GM18508 (cell line): ENCODE data around the gene FKBP1C.
"Not testable (repeated sequence)": the region's sequence is repeated elsewhere in the genome, so short reads cannot be mapped to it uniquely, and the experiment has no call there.

Experiments
- ATAC-seq: cut with Tn5 transposase; IDR thresholded peaks from one replicate; pipeline ENCODE4 v1.9.1; 2021; ENCODE audit warnings: moderate number of reproducible peaks; ENCODE audit not compliant: insufficient read depth, unreplicated experiment

The FKBP1C gene

DNA sequence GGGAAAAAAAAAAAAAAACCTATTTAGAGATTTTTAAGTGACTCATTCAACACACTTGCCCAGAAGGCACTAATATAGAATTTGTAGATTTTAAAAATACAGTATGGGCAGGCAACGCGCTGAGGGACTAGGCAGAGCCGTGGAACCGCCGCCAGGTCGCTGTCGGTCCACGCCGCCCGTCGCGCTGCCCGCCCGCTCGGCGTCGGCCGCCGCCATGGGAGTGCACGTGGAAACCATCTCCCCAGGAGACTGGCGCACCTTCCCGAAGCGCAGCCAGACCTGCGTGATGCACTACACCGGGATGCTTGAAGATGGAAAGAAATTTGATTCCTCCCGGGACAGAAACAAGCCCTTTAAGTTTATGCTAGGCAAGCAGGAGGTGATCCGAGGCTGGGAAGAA is at the start of gene FKBP1C:
FKBP1C (plus strand) TSS at position 127 of the 400 bp plus-strand sequence.
- not testable (repeated sequence) for ATAC-seq

GRCh38 chr6:63164047-63164803 is 47.0 kb upstream of the FKBP1C start:
- not testable (repeated sequence) for ATAC-seq

DNA sequence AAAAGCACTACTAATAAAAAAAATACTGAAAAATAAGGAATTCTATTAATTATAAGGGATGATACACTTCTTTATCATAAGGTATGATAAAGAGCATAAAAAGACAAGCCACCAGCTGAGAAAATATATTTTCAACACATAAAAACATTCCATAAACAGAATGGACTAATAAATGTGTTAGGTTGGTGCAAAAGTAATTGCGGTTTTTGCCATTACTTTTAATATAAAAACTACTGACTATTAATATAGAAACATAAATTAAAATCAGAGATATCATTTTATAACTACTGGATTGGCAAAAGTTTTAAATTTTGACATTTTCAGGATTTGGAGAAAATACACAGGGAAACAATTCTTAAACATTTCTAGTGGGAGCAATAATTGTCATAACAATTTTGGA is 37.1 kb upstream of the FKBP1C start:
- ATAC-seq: no peak

DNA sequence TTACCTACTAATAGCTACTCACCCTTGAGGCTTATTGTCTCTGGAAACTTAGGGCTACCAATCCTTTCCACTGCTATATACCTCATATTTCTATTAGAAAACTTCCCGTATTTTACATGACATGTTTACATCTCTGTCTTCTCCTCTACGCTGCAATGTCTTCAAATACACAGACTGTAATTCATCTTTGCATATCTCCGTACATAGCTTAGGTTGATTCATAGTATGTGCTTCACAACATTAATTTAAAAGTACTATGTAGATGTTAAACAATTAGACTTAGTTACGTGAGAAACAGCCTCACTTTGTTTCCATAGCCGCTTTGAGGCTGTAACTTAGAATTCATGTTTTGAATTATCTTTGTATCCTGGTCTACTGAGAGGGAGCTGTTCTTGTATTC is 35.1 kb upstream of the FKBP1C start:
- no peak for ATAC-seq

GRCh38 chr6:63180367-63180766 is 30.9 kb upstream of the FKBP1C start:
- no peak for ATAC-seq

DNA sequence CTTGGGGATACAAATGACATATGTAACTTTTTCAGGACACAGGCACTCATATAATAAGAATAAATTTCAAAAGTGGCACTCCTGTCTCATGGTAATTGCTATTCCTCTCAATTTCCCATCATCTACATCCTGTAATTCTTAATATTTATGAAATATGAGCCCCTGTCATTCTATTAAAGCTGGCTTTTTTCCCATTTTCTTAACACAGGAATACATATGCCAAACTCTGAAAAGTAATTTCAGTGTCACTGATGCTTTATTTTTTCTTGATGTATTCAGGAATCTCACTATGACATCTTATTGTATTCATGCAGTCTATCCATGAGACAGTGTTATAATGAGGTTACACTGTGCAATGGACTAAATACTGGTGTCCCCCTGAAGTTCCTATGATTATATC is 24.3 kb upstream of the FKBP1C start:
- no peak for ATAC-seq

GRCh38 chr6:63188828-63189227 is 22.4 kb upstream of the FKBP1C start:
- ATAC-seq: no peak

DNA sequence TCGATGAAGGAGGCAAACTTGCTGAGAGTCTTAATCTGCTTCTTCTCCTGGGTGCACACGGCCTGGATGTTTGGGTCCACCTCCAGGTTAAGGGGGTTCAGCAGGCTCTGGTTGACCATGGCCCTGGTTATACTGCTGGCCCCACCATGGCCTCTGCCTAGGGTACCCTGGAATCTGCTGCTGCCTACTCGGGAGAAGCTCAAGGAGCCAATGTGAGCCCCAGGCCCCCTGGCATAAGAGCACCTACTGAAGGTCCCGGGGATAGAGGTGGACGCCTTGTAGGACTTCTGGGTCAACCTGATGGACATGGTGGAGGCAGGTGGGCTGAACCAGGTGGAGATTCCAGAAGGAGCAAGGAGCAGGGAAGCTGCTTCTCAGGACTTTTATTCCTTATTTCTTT is 17.9 kb upstream of the FKBP1C start:
- ATAC-seq: no peak

DNA sequence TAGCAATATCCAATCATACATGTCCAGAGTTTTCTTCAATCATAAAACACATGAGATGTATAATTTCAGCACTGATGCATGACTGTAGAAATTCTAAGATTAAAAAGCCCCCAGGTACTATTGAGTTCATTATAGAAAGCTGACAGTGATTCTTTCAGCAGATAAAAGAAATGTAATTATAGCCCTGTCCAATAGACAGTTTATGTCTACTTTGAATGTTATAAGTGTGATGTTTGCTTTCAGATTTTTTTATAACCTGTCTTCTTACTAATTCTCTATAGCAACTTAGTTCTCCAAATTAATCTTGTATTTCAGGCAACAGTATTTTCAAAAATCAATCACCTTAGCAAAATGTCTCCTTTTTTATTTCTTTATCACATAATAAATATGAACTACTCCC is 13.5 kb upstream of the FKBP1C start:
- ATAC-seq: no peak

DNA sequence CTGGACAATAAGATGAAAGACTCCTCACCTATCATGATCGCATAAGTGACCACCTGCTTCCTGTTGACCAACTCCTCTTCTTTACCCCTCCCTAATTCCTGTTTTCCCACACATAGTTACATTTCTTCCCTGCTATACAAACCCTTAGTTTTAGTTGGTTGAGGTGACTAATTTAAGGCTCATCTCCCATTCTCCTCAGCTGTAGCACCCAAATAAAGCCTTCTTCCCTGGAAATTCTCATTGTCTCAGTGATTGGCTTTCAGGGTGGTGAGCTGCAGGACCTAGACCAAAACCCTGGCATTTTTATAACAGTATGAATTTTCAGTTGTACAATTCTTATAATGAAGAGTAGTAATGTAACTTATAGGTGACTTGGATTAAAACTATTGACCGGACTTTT is 2.1 kb downstream of the FKBP1C start:
- ATAC-seq: no peak

DNA sequence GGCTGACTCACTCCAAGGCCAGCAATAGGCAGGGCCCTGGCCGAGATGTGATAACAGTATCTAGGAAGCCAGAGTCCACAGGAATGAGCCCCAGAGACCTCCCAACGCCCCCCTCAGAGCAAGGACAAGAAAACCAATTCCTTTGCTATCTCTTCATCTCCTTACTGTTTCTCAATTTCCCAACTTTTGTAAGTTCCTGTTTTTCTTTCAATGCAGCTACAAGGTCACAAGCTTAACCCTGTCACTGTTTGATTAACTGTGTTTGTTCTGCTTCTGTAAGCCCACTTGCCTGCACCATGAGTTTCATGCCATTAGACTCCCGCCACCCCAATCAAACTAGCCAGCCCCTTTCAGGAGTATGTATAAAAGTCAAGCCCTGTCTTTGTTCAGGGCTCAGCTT is 3.5 kb downstream of the FKBP1C start:
- ATAC-seq: no peak

GRCh38 chr6:63224179-63224578 is 12.9 kb downstream of the FKBP1C start:
- ATAC-seq: no peak

DNA sequence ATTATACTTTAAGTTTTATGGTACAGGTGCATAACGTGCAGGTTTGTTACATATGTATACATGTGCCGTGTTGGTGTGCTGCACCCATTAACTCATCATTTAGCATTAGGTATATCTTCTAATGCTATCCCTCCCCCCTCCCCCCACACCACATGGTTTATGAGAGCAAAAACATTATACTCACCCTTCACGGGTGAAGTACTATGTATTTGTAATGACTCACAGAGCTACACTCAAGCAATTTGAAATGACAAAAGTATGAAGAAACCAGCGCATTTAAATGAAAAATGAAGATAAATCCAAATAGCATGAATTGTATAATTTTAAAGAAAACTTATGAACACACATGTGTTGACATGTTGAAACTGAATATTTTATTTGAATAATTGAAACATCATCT is 14.7 kb downstream of the FKBP1C start:
- ATAC-seq: not testable (repeated sequence)

DNA sequence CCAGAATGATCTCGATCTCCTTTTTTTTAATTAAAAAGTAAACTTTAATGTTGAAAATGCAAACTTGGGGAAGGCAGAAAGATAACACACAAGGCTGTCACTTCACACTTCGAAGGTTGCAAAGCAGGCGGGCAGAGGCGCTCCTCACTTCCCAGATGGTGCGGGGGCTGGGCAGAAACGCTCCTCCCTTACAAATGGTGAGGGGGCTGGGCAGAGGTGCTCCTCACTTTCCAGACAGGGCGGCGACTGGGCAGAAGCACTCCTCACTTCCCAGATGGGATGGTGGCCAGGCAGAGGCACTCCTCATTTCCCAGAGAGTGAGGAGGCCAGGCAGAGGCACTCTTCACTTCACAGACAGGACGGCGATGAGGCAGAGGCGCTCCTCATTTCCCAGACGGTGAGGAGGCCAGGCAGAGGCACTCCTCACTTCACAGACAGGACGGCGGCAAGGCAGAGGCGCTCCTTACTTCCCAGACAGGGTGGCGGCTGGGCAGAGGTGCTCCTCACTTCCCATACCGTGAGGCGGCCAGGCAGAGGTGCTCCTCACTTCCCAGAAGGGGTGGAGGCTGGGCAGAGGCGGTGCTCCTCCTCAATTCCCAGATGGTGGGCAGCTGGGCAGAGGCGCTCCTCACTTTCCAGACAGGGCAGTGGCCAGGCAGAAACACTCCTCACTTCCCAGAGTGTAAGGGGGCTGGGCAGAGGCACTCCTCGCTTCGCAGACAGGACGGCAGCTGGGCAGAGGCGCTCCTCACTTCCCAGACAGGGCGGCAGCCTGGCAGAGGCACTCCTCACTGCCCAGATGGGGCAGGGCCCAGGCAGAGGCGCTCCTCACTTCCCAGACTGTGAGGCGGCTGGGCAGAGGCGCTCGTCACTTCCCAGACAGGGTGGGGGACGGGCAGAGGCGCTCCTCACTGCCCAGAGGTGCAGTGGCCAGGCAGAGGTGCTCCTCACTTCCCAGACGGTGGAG is 16.9 kb downstream of the FKBP1C start:
- ATAC-seq: not testable (repeated sequence)

DNA sequence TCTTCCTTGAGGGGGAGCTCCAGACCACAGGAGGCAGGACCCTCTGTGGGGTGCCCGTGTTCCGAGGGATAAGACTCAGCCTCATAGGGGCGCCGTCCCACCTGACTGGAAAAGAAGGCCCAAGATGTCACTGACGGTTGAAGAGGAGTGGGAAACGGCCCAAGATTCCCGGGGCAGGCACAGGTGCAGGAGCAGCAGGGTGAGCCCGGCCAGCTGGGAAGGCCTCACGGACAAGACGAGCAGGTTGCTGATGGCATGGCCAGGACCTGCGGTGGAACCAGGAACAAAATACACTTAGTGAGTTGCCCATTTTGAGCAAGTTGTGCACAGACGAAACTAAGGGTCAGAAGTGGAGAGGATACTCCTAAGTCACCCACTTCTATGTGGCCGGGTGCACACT is 18.8 kb downstream of the FKBP1C start:
- not testable (repeated sequence) for ATAC-seq

DNA sequence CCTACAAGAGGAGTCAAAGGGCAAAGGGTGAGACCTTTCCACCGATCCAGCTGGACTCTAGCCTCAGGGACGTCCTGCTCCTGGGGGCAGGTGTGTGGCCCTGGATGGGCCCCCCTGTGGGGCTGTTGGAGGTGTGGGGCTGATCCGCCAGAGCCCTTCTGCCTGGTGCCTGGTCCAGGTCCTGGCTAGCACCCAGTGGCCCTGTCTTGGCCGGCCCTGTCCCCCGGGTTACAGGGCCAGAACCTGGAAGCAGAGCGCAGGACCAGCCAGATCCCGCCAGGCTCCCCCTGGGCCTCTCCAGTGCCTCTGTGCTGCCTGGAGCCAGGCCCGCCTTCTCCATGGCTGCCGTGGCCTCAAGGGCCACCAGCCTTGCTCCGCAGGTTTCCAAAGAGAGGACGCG is 19.2 kb downstream of the FKBP1C start:
- ATAC-seq: not testable (repeated sequence)

- peak; percentile 91 for ATAC-seq
Observed at GRCh38 chr6:63236398-63236817, 25.1 kb downstream of the FKBP1C start.

- ATAC-seq: no peak
Observed at GRCh38 chr6:63245420-63245819, 34.2 kb downstream of the FKBP1C start.

GRCh38 chr6:63245909-63246308 is 34.6 kb downstream of the FKBP1C start:
- ATAC-seq: no peak

DNA sequence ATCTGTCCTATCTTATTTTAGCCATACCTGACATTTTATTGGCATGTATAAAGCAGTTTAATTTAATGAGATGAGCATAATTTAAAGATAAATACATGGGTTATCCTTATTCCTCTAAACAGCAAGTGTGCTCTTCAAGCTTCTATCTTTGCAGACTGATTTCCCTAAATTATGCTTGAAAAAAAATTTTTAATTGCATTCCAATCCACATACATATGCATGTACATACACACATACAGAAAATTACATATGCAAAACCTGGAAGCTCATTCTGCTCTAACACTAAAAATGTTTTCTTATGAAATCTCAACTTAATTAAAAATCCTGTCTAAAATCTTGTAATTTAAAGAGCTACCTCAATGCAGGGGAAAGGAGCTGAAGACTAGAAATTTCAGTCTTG is 35.3 kb downstream of the FKBP1C start:
- no peak for ATAC-seq

- no peak for ATAC-seq
Observed at GRCh38 chr6:63249875-63250482, 38.7 kb downstream of the FKBP1C start.
